GM21786 (cell line): ENCODE results near the gene OVCH1.
A peak's percentile ranks its signal among the peaks of the same experiment; 100 is the strongest.
"Not testable (repeated sequence)": the region's sequence is repeated elsewhere in the genome, so short reads cannot be mapped to it uniquely, and the experiment has no call there.

Source experiments
- ATAC-seq: cut with Tn5 transposase; IDR thresholded peaks from one replicate; pipeline ENCODE4 v1.9.1; 2021; ENCODE audit not compliant: unreplicated experiment

Gene OVCH1

DNA sequence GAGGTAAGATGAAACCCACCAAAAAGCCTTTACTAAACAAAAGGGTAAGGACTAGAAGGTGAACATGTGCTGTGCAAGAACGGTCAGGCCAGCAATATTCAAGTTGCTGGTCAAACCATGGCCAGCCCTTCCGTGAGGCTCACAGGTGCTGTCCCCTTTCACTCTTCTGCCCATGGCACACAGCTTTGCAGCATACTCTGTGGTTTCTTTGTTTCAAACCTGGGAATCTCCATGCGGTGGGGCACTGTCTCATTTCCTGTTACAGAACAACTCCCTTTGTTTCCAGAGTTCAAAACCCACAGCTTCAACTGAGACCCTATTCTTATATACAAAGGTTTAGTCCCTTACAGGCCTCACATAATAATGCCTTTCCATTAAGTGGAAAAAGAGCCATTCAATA, 1.7 kb upstream of the OVCH1 start:
- ATAC-seq: no peak

DNA sequence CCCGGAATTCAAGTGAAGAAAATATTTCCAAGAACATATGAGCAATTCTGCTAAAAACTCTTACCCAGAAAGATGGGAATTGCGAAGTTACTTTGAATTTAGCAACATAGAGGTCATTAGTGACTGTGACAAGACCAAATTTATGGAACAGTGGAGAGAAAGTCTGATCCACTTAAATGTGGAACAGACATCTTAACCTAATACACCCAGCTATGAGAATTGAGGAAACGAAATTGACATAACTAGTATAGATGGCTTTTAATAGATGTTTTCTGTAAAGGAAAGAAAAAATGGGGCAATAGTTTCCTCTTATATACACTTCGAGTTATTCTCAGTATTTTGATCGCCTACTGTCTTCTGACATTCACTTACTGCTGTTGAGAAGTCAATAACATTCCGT, 4.6 kb downstream of the OVCH1 start:
- ATAC-seq: no peak

DNA sequence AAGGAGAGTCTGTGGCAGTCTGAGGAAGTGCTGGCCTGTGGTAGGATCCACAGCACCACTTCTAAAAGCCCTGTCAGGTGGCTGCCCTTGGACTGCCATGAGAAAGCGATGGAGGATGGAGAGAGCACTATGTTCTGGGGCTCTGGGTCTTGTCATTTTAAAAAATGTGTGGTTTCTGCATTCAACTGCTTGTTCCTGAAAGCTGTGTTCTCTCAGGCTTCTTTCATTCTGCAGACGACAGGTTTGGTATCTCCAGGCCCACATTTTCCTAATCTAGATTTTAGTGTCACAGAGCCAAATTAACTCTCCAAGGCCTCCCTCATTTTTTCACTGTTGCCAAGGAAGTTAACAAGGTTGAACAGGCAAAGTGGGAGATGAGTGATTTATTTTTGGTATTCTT, 10.5 kb downstream of the OVCH1 start:
- ATAC-seq: no peak

DNA sequence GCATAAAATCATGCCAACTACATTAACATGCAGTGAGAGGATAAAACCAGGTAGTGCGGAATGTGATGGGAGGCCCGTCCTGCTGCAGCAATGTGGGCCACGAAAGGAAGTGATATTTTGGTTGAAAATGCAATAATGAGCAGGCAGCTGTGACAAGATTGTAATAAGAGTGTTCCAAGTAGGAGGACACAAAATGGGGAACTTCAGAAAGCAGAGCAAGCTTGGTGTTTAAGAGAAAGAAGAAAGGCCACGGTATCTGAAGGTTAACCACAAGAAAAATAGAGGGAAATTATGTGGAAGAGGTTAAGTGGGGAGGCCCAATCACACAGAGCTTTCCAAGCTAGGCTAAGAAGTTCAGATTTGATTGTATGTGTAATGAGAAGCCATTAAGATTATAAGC, 34.3 kb downstream of the OVCH1 start:
- no peak for ATAC-seq

DNA sequence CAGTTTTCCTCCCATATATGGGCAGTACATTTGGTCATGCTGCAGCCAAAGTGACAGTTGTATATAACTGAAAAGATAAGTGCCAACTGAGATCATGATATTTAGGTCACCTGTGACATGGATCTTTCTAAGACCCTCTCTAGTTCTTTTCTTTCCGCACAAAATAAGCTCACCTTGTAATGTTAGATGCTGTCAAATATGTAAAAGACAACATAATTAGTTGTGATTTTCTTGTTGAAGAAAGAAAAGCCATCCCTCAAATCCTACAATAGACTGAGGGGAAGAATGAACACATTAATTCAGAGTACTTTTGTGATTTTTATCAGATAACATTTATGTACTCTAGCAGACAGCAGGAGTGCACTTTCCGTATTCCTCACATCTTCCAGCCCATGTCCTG, 37.4 kb downstream of the OVCH1 start:
- no peak for ATAC-seq

DNA sequence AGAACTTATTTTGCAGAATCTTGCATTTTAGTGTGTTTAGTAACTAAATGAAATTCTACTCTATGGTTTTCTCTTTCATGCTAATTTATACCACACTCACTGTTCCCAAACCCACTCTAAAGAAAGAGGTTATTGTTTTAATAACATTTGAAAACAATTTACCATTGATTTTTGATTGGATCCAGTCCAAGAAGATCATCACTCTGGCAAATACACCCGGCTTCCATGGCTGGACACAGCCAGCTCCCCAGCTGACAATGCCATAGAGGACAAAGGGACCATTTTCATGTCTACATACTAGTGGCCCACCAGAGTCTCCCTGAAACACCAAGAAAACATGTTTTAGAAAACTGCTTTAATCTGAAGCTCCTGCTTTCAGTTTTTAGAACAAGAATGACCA, 42.4 kb downstream of the OVCH1 start:
- ATAC-seq: no peak

DNA sequence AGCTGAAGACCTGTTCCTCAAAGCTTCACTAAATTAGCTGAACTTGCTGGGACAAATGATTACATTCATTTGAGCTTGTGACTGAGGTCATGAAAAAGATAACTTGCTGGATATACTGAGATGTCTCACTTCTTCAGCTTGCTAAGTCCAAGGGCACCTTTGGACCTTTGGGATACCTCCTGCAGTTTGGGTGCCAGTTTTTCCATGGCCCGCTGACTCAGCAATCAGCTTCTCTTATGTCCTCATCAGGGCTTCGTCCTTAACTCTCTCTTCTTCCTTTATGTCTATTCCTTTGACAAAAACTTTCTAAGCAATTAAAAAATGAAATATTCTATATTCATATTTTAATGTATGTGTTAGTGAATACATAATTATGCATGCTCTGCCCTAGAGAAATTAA, 45.6 kb downstream of the OVCH1 start:
- ATAC-seq: no peak

DNA sequence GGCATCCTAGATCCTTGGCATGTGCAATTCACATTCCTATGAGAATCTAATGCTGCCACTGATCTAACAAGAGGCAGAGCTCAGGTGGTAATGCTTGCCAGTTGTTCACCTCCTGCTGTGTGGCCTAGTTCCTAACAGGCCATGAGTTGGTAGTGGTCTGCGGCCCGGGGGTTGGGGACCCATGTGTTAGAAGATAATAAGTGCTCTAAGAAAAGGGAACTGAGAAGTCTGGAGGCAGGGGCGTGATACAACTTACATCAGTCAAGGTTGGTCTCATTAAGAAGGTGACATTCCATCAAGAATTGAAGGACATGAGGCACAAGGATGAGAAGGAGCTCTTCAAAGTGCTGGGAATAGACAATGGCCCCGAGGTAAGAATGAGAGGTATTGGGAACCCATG, 49.3 kb downstream of the OVCH1 start:
- no peak for ATAC-seq

DNA sequence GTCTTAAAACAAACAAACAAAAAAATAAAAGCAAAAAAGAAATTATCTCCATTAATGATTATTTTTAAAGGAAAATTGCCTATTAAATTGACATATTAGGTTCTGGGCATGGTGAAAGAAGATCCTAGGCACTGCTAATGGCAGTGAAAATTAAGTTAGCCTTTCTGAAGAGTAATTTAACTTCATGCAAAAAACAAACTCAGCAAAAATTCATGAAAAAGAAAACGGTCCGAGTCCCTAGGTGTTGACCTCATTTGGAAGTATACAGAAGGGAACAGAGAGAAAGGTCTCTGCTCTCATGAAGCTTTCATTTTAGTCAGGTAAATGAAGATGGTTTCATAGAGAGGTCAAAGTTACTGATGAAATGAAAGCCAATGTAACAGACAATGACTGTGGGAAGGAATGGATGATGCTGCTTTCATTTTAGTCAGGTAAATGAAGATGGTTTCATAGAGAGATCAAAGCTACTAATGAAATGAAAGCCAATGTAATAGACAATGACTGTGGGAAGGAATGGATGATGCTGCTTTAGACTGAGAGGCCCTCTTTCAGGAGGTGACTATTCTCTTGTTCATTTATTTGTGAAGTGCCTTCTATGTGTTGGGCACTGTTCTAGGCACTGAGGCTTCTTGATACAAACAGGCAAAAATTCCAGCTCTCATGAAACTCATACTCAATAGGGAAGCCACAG, 50.1 kb downstream of the OVCH1 start:
- ATAC-seq: no peak

DNA sequence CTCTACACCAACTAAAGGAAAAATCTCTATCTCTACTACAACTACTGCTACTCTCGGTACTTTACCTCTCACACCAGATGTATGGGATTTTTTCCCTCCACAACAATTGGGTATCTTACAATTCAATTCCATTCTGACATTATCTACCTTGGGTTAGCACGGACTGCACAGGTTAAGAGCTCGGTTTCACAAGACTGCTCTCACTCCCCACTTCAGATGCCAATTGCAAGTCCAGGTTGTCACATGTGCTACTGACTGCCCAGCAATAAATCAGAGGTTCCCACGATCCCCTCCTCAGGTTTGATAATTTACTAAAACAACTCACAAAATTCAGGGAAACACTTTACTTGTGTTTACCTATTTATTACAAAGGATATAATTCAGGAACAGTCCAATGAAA, 58.0 kb downstream of the OVCH1 start:
- ATAC-seq: no peak

DNA sequence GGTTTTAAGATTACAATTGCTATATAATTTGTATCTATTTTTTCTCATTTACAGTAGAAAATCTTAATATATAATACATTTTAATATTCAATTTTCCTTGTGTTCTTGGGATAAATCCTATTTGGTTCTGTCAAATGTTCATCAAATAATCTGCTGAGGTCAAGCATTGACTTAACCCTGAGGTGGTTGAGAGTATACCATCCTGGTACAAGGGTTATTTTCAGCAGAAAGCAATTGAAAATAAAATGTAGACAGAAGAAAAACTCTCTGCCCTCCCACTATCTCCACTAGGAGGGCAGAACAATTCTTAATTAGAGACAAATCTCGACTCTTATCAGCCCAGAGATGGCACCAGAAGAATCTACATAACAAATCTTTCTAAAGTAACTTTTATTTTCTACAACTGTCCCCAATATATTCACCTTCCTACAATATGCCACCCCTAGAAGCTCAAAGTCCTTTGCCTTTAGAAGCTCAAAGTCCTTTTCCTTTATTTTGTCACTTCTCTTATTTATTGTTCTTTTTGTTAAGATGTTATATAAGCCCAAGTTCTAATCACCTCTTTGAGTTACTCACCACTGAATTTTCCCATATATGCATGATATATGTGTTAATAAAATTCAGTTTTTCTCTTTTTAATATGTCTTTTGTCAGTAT, 58.6 kb downstream of the OVCH1 start:
- no peak for ATAC-seq

DNA sequence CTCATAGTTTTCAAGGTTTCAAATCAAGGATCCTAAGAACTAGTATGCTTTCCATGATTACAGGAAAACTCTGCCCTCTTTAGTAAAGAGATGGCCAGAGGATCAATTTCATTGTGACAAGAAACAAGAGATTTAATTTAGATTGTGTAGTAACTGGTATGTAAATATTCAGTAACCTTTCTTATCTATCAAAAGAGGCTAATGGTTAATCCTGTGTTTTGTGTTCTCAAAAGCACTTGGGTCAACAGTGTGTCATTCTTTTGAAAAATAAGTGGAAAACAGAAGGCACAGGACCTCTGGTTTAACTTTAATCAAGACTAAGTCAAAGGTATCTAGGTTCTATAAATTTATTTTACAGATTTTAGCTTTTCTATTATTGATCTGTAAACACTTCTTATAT, 59.9 kb downstream of the OVCH1 start:
- no peak for ATAC-seq

DNA sequence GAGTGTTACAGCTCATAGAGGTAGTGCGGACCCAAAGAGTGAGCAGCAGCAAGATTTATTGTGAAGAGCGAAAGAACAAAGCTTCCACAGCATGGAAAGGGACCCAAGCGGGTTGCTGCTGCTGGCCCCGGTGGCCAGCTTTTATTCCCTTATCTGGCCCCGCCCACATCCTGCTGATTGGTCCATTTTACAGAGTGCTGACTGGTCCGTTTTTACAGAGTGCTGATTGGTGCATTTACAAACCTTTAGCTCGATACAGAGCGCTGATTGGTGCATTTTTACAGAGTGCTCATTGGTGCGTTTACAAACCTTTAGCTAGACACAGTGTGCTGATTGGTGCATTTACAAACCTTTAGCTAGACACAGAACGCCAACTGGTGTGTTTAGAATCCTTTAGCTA, 60.7 kb downstream of the OVCH1 start:
- not testable (repeated sequence) for ATAC-seq

DNA sequence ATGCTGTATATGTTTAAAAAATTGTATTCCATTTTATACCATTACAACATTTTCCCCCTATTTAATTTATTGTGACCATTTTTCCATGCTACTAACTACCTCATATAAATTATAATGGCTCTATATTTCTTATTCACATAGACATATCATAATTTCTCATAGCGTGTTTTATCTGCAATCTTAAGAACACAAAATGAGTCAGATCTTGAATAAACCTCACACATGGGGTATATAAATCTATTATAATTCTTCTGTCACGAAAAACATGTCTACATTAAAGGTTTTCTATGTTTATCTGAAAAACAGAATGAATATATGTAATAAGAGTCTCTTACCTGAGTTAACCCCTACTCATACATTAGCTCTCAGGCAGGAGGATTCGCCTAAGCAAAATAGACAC, 66.0 kb downstream of the OVCH1 start:
- no peak for ATAC-seq

DNA sequence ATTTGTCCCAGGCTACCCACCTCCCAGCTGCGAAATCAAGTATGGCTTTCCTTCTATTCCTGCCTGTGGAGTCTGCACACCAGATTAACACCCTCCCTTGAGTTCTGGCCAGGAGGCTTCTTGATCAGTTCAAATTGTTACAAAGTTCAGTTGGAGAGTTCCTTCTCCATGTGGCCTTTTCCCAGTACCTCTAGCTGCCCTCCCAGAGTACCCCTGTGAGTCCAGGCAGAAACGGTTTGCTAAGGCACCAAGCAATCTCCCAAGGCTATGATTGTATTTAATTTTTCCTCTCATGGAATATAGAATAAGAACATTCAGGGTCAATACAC, 66.8 kb downstream of the OVCH1 start:
- no peak for ATAC-seq

DNA sequence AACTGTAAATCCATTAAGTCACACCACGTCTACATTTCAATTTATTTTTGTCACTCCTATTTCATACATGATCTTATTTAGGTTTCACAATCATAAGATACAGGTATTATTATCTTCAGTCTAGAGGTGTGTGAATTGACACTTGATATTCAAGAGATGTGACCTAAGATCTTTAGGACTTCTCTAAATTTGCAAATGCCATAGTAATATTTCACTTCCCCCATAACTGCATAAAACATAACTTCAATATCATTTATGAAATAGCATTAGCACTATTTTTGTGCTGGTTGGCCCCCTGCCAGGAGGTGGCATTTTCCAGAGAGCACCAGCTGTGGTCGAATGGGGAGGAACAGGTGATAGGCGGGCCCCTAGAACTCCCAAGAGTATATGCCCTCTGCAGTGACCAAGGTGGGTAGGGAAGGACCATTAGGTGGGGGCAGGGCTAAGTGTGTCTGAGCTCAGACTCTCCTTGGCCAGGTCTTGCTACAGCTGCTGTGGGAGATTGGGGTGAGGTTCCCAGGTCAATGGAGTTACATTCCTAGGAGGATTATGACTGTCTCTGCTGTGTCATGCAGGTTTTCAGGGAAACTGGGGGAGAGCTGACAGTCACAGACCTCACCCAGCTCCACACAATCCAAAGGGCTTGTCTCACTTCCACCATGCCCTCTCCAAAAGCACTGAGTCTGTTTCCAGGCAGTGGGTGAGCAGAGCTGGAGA, 67.3 kb downstream of the OVCH1 start:
- ATAC-seq: no peak

DNA sequence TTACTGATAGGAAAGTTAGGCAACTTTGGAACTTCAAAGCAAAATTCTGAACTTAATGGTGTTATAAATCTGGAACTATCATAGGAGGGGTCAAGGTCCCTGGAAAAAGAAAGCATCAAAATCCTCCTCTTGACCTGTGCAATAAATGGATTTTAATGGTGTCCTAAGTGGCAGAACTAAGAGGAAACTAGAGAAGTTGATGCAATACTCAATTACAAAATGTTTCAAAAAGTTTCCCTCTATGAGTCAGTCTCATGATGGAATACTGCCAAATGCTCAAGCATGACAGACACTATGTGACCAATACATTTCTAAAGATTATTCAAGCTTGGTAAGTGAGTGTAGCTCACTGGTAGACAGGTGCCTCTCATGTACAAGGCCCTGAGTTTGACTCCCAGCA, 68.9 kb downstream of the OVCH1 start:
- peak; percentile 60 for ATAC-seq

DNA sequence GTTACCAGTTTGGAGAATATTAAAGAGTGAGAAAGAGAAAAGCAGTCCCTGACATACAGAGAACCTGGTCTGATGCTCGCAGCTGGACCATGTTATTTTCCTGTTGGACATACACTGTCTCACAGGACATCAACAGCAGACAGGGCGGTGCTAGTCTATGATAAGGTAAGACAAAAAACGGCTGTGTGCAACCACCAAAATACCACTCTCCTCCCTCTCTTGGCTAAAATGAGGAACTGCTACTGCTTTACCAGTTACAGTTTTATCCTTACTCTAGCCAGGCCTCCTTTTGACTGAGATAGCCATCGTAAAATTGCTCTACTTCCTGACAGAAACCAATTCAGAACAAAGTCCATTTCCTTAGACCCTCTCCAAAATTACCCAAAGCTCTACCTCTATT, 69.5 kb downstream of the OVCH1 start:
- ATAC-seq: peak; percentile 97

DNA sequence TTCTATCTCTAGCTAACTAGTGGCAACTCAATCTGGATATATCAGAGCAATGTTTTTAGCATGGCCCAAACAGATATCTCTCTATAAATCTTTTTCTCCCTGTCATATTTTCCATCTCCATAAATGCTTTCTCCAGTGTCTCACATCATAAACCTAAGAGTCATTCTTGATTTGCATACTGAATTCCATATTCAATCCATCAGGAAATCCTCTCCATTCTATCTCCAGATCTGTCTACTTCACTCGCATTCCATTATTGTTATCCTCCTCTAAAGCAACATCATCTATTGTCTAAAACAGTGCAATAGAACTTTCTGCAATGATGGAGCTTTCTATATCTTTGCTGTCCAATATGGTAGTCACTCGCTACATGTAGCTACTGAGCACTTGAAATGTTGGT, 71.0 kb downstream of the OVCH1 start:
- ATAC-seq: no peak

DNA sequence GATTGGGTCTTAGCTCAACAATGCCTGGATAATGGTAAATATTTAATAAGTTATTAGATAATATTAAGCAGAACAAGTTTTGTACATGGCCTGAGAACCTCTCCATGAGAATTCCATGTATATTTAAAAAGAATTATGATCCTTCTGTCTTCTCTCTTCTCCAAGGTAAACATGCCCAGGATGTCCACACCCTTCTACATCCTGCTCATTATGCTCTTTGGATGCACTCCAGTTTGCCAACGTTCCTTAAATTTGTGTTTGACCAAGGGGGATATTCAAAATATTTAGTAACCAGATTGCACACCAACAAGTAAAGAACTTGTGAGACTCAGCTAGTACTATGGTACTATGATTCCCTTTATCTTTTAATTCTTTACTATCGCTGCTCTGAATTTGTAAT, 71.8 kb downstream of the OVCH1 start:
- no peak for ATAC-seq

DNA sequence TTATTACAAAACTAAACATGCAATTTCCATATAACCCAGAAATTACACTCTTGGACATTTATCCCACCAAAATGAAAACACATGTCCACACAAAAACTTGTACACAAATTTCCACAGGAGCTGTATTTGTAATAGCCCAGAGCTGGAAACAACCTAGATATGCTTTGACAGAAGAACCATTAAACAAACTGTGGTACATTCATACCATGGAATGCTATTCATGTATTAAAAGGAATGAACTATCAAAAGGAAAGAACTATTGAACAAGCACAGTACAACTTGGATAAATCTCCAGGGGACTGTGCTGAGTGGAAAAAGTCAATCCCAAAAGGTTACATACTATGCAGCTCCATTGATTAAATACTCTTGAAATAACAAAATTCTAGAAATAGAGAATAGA, 80.7 kb downstream of the OVCH1 start:
- no peak for ATAC-seq

DNA sequence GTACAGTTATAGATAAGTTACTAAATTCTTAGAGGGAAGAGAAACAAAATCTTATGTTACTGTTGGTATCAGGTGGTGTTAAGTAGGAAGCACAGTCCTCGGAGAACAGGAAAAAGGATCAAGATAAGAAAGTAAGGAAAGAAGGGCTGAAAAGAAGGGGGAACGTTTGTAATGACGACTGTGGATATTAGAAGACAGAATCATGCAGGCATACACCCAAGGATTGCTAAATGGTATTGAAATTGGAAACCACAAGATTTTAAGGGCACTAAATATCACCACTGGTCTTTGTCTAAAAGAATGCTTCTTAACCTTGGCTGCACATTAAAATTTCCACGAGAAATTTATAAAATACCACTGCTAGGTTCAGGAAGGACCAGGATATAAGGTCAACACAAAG, 82.4 kb downstream of the OVCH1 start:
- no peak for ATAC-seq

DNA sequence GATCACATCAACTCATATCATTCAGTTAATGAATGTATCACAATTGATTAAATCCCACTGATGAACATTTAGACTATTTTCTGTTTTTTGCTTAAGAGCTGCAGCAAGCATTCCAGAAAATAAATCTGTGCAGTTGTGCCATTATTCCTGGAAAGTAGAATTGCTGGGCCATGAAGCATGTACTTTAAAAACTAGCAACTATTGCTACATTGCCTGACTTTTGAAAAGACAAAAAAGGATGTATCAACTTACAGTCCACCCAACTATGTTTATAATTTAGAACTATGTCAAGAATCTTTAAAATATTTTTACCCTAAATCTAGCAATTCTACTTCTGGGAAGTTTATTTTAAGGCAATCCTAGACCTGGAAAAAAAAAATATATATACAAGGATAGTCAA, 83.1 kb downstream of the OVCH1 start:
- no peak for ATAC-seq
